GM18519 (cell line): ENCODE results near the gene ZNF836.
A peak's percentile ranks its signal among the peaks of the same experiment; 100 is the strongest.

Experiments
- ATAC-seq: cut with Tn5 transposase; IDR thresholded peaks from one replicate; pipeline ENCODE4 v1.9.1; 2021; ENCODE audit warnings: mild to moderate bottlenecking, moderate library complexity; ENCODE audit not compliant: unreplicated experiment, low FRiP score

The ZNF836 gene

GRCh38 chr19:52188822-52189734 is 17.7 kb upstream of the ZNF836 start:
- no peak for ATAC-seq

- ATAC-seq: no peak
Observed at GRCh38 chr19:52187407-52187806, 16.0 kb upstream of the ZNF836 start.

- ATAC-seq: no peak
Observed at GRCh38 chr19:52176574-52176973, 5.2 kb upstream of the ZNF836 start.

GRCh38 chr19:52172347-52172746 is 926 bp upstream of the ZNF836 start:
- ATAC-seq: no peak

- ATAC-seq: no peak
Observed at GRCh38 chr19:52170863-52171320, 529 bp downstream of the ZNF836 start.

- ATAC-seq: no peak
Observed at GRCh38 chr19:52170304-52170703, 1.1 kb downstream of the ZNF836 start.

- no peak for ATAC-seq
Observed at GRCh38 chr19:52155596-52156359, 15.6 kb downstream of the ZNF836 start.

GRCh38 chr19:52148256-52148655 is 23.2 kb downstream of the ZNF836 start:
- ATAC-seq: no peak

GRCh38 chr19:52142001-52142595 is 29.3 kb downstream of the ZNF836 start:
- ATAC-seq: no peak

GRCh38 chr19:52141203-52141602 is 30.2 kb downstream of the ZNF836 start:
- ATAC-seq: no peak

- ATAC-seq: peak; percentile 74
Observed at GRCh38 chr19:52140032-52140710, 31.2 kb downstream of the ZNF836 start.

- no peak for ATAC-seq
Observed at GRCh38 chr19:52139252-52140031, 32.0 kb downstream of the ZNF836 start, which contains the start of gene ZNF616. ZNF616 (minus strand) TSS chr19:52139938; CDS start chr19:52130512, 9,426 bp downstream.

- ATAC-seq: no peak
Observed at GRCh38 chr19:52138983-52139251, 32.5 kb downstream of the ZNF836 start.

- no peak for ATAC-seq
Observed at GRCh38 chr19:52138278-52138982, 33.0 kb downstream of the ZNF836 start.

- ATAC-seq: no peak
Observed at GRCh38 chr19:52120286-52120685, 51.1 kb downstream of the ZNF836 start.

- no peak for ATAC-seq
Observed at GRCh38 chr19:52115526-52116053, 55.8 kb downstream of the ZNF836 start.

- no peak for ATAC-seq
Observed at GRCh38 chr19:52114691-52115090, 56.7 kb downstream of the ZNF836 start.

- no peak for ATAC-seq
Observed at GRCh38 chr19:52112624-52113023, 58.8 kb downstream of the ZNF836 start.

- ATAC-seq: no peak
Observed at GRCh38 chr19:52110780-52111179, 60.6 kb downstream of the ZNF836 start.
